MCF 10A (cell line): ENCODE measurements around the gene SNTA1. TPM values are rescaled to one million over a fixed set of nuclear protein-coding genes. Genes with fewer than 3 reads are reported as not detected.

Experiments
- BruUV-seq: library from RNA; stranded (reverse); fragments of 400-500 nt; replicated peaks from 2 replicates; lab custom pipeline; 2021; lab: Mats Ljungman, UMichigan
- CTCF ChIA-PET: fragments of 300-600 bp; sonication (Branson Sonifier 250); formaldehyde crosslinking; extraction: SDS; loops from one replicate; lab custom pipeline; 2021; ENCODE audit warnings: antibody characterized with exemption, inconsistent platforms; lab: Yijun Ruan, JAX
- POLR2A ChIA-PET: fragments of 300-600, 350-650 bp; sonication (Branson Sonifier 250); formaldehyde crosslinking; extraction: SDS; loops from one replicate; lab custom pipeline; 2020; ENCODE audit warnings: antibody characterized with exemption, inconsistent platforms; lab: Yijun Ruan, JAX
- DNase-seq: peaks from one replicate; pipeline ENCODE4 v3.0.0-alpha.2; 2018; ENCODE audit not compliant: unreplicated experiment
- H3K27ac Mint-ChIP-seq: one replicate; pipeline ENCODE4 v1.8.0; 2022; ENCODE audit warnings: mild to moderate bottlenecking, low read depth, mixed read lengths; ENCODE audit not compliant: unreplicated experiment
- H3K27me3 Mint-ChIP-seq: one replicate; pipeline ENCODE4 v1.8.0; 2022; ENCODE audit warnings: mixed read lengths; ENCODE audit not compliant: insufficient read depth, unreplicated experiment
- H3K36me3 Mint-ChIP-seq: one replicate; pipeline ENCODE4 v1.8.0; 2022; ENCODE audit warnings: mild to moderate bottlenecking, moderate library complexity, mixed read lengths; ENCODE audit not compliant: insufficient read depth, unreplicated experiment
- H3K4me1 Mint-ChIP-seq: one replicate; pipeline ENCODE4 v1.8.0; 2022; ENCODE audit warnings: mixed read lengths; ENCODE audit not compliant: insufficient read depth, unreplicated experiment
- H3K4me3 Mint-ChIP-seq: one replicate; pipeline ENCODE4 v1.8.0; 2022; ENCODE audit warnings: mild to moderate bottlenecking, moderate library complexity, mixed read lengths; ENCODE audit not compliant: unreplicated experiment
- H3K9me3 Mint-ChIP-seq: one replicate; pipeline ENCODE4 v1.8.0; 2022; ENCODE audit warnings: mixed read lengths; ENCODE audit not compliant: unreplicated experiment
- intact Hi-C: fragments of 100-400 bp; cut with micrococcal nuclease; formaldehyde crosslinking; loops from 2 replicates; pipeline ENCODE4 v1.14.1; 2022
- total RNA-seq: library from RNA; stranded (reverse); gene quantifications from 2 replicates; pipeline ENCODE4 v1.2.3, GENCODE V29; 2022
- TF ChIP-seq, protein P1 (sequence below): fragments of 200-600 bp; IDR thresholded peaks from one replicate; pipeline ENCODE4 v1.8.0; 2022; ENCODE audit warnings: antibody characterized with exemption, mild to moderate bottlenecking; ENCODE audit not compliant: unreplicated experiment

SNTA1 gene
- total RNA-seq, 1 experiment from 2014 or later, result 1.4 TPM

DNA sequence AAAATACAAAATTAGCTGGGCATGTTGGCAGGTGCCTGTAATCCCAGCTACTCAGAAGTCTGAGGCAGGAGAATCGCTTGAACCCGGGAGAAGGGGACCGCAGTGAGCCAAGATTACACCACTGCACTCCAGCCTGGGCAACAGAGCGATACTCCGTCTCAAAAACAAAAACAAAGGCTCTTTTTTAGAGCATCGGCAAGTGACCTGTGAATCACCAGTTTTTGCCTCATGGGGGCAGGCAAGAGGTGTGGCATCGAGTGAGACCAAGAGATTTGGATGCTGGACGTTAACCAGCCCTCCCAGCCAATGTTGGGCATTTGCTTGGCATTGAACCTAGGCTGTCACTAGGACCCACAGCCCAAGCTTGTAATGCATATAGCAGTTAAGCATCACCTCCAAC, 27.6 kb downstream of the SNTA1 start:
- Mint-ChIP-seq H3K36me3 (peaks cover 7% of the 10 kb centered on the region), H3K4me1 (no peaks in the 10 kb centered on the region), H3K9me3 (no peaks in the 10 kb centered on the region), H3K27me3 (no peaks in the 10 kb centered on the region), H3K4me3 (no peak overlapping the region), H3K27ac (no peak overlapping the region)
- ChIA-PET CTCF (interaction anchor here (0.6 to 2.2 kb wide), 12 partner anchors 13 to 1849 kb away, joined by 3 to 10 read pairs (median 4); partner anchors contain the start of gene CDK5RAP1), POLR2A (interaction anchor here (1.7 kb wide), 1 partner anchor 15 kb away, joined by 7 read pairs; the partner anchor contains the start of gene CDK5RAP1)
- no TSS peak for BruUV-seq
- peak; percentile 77 for DNase-seq
- intact Hi-C loops, result loop anchor here (1.0 to 2.0 kb wide), 2 partner anchors 29 to 237 kb away; no protein-coding TSS in a partner anchor
- TF ChIP-seq, protein P1, sequence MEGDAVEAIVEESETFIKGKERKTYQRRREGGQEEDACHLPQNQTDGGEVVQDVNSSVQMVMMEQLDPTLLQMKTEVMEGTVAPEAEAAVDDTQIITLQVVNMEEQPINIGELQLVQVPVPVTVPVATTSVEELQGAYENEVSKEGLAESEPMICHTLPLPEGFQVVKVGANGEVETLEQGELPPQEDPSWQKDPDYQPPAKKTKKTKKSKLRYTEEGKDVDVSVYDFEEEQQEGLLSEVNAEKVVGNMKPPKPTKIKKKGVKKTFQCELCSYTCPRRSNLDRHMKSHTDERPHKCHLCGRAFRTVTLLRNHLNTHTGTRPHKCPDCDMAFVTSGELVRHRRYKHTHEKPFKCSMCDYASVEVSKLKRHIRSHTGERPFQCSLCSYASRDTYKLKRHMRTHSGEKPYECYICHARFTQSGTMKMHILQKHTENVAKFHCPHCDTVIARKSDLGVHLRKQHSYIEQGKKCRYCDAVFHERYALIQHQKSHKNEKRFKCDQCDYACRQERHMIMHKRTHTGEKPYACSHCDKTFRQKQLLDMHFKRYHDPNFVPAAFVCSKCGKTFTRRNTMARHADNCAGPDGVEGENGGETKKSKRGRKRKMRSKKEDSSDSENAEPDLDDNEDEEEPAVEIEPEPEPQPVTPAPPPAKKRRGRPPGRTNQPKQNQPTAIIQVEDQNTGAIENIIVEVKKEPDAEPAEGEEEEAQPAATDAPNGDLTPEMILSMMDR, result peak; percentile 42

DNA sequence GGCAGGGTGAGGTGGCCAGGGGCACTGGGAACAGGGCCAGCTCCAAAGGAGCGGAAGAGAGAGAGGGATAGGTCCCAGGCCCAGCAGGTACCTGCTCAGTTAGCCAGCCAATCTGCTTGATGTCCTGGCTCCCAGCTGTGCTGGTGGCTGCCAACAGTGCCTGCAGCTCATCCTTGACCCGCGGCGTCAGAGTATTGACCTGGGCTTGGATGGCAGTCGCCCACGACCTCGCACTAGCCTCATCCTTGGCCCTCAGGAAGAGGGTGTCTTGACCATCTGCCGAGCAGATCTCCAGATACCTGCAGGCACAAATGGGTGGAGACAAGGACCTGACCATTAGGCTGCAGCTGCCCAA, 31.1 kb downstream of the SNTA1 start:
- DNase-seq, result no peak
- intact Hi-C loops, result no loop called here
- H3K36me3 Mint-ChIP-seq, result peaks cover 6% of the 10 kb centered on the region
- H3K27ac Mint-ChIP-seq, result no peak overlapping the region
- ChIA-PET CTCF (interaction anchor here (0.7 to 2.0 kb wide), 3 partner anchors 18 to 256 kb away, joined by 3 to 7 read pairs (median 4); no protein-coding TSS in a partner anchor), POLR2A (interaction anchor here (5.1 kb wide), 1 partner anchor 11 kb away, joined by 19 read pairs; the partner anchor contains the start of gene CDK5RAP1)
- TF ChIP-seq, protein P1, result no peak
- H3K9me3 Mint-ChIP-seq, result no peaks in the 10 kb centered on the region
- H3K27me3 Mint-ChIP-seq, result no peaks in the 10 kb centered on the region
- H3K4me1 Mint-ChIP-seq, result no peaks in the 10 kb centered on the region
- no peak overlapping the region for H3K4me3 Mint-ChIP-seq
- no TSS peak for BruUV-seq

- H3K27ac Mint-ChIP-seq, result no peak overlapping the region
- intact Hi-C loops, result no loop called here
- no peaks in the 10 kb centered on the region for H3K9me3 Mint-ChIP-seq
- TF ChIP-seq, protein P1, result no peak
- H3K36me3 Mint-ChIP-seq, result peaks cover under 1% of the 10 kb centered on the region
- no peak for DNase-seq
- no peaks in the 10 kb centered on the region for H3K27me3 Mint-ChIP-seq
- no peak overlapping the region for H3K4me3 Mint-ChIP-seq
- no peaks in the 10 kb centered on the region for H3K4me1 Mint-ChIP-seq
- no TSS peak for BruUV-seq
- CTCF ChIA-PET, result interaction anchor here (0.7 to 2.0 kb wide), 3 partner anchors 18 to 257 kb away, joined by 3 to 7 read pairs (median 4); no protein-coding TSS in a partner anchor
- POLR2A ChIA-PET, result interaction anchor here (5.1 kb wide), 1 partner anchor 11 kb away, joined by 19 read pairs; the partner anchor contains the start of gene CDK5RAP1
Observed at GRCh38 chr20:33411711-33412483, 31.7 kb downstream of the SNTA1 start.

DNA sequence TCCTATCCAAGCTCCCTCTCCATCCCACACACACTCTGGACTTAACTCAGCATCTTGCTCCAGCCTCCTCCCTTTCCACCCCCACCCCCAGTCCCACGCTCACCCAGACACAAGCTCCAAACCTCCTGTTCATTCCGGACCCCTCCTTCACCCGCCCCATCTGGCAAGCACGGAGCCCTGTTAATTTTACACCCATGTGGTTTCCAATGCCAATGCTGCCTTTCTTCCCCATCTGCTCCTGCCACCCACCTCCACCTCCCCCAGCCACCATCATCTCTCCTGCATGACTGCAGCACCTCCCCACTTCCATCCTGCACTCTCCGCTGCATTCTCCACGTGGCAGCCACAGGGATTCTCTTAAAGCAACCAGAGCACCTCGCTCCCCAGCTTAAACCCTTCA, 32.3 kb downstream of the SNTA1 start:
- H3K27me3 Mint-ChIP-seq, result no peaks in the 10 kb centered on the region
- intact Hi-C loops, result no loop called here
- ChIA-PET POLR2A (interaction anchor here (5.1 kb wide), 1 partner anchor 10 kb away, joined by 19 read pairs; the partner anchor contains the start of gene CDK5RAP1), CTCF (interaction anchor here (0.6 to 2.0 kb wide), 2 partner anchors 8 to 258 kb away, joined by 5 to 7 read pairs; no protein-coding TSS in a partner anchor)
- H3K27ac Mint-ChIP-seq, result no peak overlapping the region
- BruUV-seq, result no TSS peak
- H3K36me3 Mint-ChIP-seq, result no peaks in the 10 kb centered on the region
- TF ChIP-seq, protein P1, result no peak
- no peak overlapping the region for H3K4me3 Mint-ChIP-seq
- DNase-seq, result no peak
- no peaks in the 10 kb centered on the region for H3K4me1 Mint-ChIP-seq
- H3K9me3 Mint-ChIP-seq, result no peaks in the 10 kb centered on the region
